HTERT RPE-1 (cell line): ENCODE data around the gene NLRC5.
"Not testable (repeated sequence)": the region's sequence is repeated elsewhere in the genome, so short reads cannot be mapped to it uniquely, and the experiment has no call there.

Experiments used
- in situ Hi-C: fragments of 300-500 bp; cut with MboI; formaldehyde crosslinking; loops from 4 replicates; pipeline ENCODE4 v1.14.3; 2020; ENCODE audit warnings: low sequenced_read_pairs

NLRC5 gene

GRCh38 chr16:57000271-57001025 lies 11.1 kb downstream of the NLRC5 start:
- in situ Hi-C loops = no loop called here

- in situ Hi-C loops = no loop called here
Observed at GRCh38 chr16:57001026-57001679, 11.8 kb downstream of the NLRC5 start.

DNA sequence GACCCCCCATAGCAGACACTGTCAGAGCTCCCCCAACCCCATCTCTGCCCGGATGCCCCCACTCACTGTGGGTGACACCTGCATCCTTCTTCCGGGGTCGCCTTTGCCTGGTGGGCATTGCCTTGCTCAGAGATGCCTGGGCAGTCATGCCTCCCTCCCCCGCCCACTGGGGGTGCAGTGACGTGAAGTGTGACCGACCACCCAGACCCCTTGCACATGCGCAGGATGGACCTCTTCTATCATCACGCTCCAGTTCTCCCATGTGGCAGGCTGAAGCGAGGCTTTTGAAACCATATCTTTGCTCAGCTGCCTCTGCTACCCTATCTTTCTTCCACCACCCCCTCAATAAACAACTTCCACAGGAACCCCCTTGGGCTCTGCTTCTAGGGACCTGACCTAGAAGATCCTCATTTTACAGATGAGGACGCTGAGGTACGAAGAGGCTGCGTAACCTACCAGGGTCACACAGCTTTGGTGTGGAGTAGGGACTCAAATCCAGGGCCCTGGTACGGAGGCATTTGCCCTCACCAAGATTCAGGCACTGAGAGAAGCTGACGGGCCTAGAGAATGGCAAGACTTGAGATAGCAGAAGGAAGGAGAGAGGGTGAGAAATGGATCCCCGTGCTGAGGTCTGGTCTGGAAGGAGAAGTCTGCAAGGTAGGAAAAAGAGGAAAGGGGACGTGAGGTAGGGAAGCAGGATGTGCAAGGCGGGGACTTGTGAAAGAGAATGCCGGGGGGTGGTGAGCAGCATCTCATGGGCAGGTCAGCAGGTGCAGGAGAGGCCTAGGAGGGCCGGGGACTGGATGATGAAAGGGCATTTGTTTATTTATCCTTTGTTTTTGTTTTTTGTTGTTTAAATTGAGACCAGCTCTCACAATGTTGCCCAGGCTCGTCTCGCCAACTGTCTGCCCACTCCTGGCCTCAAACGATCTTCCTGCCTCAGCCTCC lies 14.4 kb downstream of the NLRC5 start:
- in situ Hi-C loops = no loop called here

GRCh38 chr16:57004387-57005250 lies 15.3 kb downstream of the NLRC5 start:
- in situ Hi-C loops = no loop called here

- in situ Hi-C loops = not testable (repeated sequence)
Observed at GRCh38 chr16:57005597-57005996, 16.2 kb downstream of the NLRC5 start.

DNA sequence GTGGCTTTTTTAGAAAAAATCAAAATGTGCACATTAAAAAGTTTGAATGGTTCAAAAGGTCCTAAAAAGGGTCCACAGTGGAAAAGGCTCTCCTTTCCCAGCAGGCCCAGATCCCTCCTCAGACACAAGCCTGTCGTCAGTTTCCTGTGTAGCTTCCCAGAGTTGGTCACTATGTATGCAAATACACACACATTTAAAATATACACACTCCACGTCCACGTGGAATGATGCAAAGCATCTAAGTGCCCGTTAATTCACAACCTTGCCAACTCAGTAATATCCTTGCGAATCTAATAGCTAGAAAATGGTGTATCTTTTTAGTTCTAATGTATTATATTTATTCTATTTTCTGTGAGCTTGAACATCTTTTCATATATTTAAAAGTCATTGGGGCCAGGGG lies 17.7 kb downstream of the NLRC5 start:
- in situ Hi-C loops = no loop called here

GRCh38 chr16:57007530-57007929 lies 18.2 kb downstream of the NLRC5 start:
- in situ Hi-C loops = no loop called here

- in situ Hi-C loops = no loop called here
Observed at GRCh38 chr16:57008440-57008839, 19.1 kb downstream of the NLRC5 start.

DNA sequence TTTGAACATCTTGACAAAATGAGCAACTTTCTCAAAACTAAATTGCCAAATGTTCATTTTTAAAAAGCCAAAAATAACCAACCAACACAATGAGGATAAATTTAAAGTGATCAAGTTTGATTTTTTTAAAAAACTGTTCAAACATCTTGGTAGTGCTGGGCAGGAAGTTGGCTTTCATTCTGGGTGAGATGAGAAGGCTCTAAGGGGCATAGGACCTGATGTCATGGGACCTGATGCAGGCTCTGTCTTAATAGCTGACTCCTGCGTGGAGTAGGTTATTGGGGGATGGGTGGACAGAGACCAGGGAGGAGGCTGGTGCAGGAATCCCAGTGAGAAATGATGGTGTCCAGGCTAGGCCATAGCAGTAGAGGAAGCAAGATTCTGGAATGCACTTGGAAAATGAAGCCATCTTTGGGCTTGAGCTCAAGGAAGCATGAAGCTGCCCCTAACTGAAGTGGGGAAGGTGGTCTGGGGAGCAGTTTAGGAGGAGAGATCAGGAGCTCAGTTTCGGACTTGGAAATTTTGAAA lies 20.4 kb downstream of the NLRC5 start:
- in situ Hi-C loops = no loop called here

- in situ Hi-C loops = no loop called here
Observed at GRCh38 chr16:57012353-57012752, 23.0 kb downstream of the NLRC5 start.

DNA sequence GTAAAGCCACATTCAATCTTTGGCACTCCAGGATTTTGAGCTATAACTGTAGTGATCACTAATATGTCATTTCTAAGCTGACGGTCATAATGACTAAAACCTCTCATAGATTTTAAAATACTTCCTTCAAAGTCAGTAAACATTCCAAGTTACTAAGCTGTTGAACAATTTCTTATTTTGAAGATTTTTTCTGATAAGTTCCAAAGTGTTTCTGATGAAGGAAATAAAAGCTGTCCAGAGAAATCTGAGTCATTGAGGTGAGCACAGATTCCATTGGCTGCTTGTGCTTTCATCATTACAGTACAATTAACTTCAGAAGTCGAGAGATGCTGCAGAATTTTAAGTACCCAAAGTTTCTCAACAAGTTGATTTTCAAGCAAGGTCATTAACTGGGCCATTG lies 23.9 kb downstream of the NLRC5 start:
- in situ Hi-C loops = no loop called here

- in situ Hi-C loops = no loop called here
Observed at GRCh38 chr16:57013902-57014301, 24.5 kb downstream of the NLRC5 start.

DNA sequence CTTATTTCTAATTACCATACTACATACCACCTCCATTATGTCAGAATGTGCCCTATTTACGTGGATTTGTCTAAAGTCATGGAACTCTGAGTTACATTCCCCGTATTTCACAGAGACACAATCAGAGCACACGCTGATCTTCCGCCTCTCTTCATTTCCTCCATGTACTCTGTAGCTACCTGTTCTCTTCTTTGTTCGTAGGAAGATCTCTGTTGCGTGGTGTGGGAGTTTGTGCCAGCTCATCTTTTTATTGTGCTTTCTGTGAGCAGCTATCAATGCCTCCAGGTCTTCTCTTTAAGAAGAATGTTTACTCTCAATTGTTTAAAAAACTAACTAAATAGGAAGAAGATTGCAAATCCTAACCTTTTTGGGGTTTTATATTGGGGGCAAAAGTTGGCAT lies 26.9 kb downstream of the NLRC5 start:
- in situ Hi-C loops = no loop called here

GRCh38 chr16:57016831-57017230 lies 27.5 kb downstream of the NLRC5 start:
- in situ Hi-C loops = no loop called here

- in situ Hi-C loops = no loop called here
Observed at GRCh38 chr16:57017251-57017650, 27.9 kb downstream of the NLRC5 start.

DNA sequence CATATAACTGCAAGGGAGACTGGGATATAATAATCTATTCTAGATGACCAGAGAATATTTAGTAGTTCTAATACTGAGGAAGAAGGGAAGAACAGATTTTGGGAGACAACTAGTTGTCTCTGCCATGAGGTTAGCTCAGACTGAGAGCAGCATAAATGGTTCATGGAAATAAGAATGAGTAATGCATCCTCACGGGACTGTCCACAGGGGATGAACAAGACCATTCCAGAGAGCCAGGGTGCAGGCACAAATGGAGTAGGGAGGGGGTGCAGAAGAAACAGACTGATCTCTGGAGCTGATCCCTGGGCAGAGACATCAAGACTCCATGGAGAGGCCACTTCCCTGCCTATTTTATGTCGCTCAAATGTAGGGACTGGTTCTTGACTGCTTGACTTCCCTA lies 30.4 kb downstream of the NLRC5 start:
- in situ Hi-C loops = no loop called here

- in situ Hi-C loops = no loop called here
Observed at GRCh38 chr16:57020651-57021050, 31.3 kb downstream of the NLRC5 start.

- in situ Hi-C loops = no loop called here
Observed at GRCh38 chr16:57021757-57022156, 32.4 kb downstream of the NLRC5 start.

GRCh38 chr16:57022445-57022844 lies 33.1 kb downstream of the NLRC5 start:
- in situ Hi-C loops = no loop called here

DNA sequence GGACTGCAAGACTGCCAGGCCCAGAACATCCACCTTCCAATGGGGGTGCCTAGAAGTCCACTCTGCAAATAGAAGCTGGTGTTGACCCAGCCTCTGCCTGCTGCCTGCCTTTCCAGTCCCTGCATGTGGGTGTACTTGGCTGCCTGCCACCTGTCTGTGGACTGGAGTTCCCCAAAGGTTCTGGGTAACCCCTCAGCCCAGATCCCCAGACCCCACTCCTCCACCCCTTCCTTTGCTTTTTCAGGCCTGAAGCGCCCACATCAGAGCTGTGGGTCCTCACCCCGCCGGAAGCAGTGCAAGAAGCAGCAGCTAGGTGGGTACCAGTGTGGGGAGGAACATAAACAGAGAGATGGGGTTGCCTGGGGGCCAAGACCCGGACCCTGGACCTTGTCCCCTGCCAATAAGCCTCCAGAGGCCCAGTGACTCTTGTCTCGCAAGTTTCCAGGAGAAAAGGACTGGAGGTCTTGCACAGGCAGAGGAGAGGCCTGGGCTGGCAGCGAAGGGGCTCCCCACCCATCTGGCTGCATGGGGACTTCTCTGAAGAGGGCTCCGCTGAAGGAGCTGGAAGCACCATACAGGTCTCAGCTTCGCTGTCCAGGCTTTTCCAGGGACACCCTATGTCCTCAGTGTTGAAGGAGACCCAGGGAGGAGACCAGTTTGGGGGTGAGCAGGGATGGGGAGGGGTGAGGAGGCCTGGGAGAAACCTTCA lies 34.3 kb downstream of the NLRC5 start:
- in situ Hi-C loops = no loop called here
